MM.1S (cell line): Measurements from ENCODE around the gene EXOC4.

Experiments
- CTCF ChIP-seq: fragments of 300-600 bp; sonication (generic); IDR thresholded peaks from 2 replicates; pipeline ENCODE4 v1.5.1; 2016; ENCODE audit warnings: antibody characterized with exemption, low read length, mixed read lengths
- EZH2phosphoT487 ChIP-seq: fragments of 300-600 bp; sonication (generic); IDR thresholded peaks from 2 replicates; pipeline ENCODE4 v1.6.1; 2018; ENCODE audit warnings: antibody characterized with exemption, low read length

GRCh38 chr7:133822868-133823552 is 570.1 kb downstream of the EXOC4 start:
- TF ChIP-seq CTCF = no peak
- TF ChIP-seq EZH2phosphoT487 = no peak
